ENCODE data around the gene EPB41L1.

The EPB41L1 gene

DNA sequence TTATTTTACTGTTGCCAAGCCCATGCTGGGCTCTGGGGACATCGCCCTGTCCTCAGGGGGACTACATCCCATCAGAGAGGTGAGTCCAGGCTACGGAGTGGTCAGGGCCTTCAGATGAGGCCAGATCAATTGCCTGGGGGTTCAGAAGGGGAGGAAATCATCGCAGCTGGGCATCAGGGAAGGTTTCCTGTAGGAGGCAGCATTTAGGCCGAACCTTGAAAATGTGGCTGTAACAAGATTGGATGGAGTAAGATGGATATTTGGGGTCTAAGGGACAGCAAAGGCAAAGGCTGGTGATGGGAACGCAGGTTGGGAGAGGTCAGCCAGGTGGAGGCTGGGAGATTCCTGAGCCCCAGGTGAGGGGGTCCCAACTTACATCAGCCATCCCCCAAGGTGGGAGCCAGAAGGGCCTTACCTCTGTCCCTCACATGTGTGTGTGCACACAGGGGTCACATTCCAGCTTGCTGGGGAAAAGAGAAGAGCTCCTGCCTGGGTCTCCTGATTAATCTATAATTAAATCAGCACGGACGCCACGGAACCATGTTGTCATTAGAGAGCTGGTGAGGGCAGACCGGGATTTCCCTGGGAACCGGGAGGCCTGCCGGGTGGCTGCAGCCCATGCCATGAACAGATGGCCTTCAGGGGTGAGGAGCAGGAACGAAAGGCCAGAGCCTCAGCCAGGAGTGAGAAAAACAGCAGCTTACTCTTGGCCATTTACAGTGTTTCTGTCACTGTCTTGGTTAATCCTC, 121.1 kb downstream of the EPB41L1 start:
- WGBS (ENCODE audit: extremely low coverage, insufficient coverage, low lambda C conversion rate) = no CpG with 5 or more reads among the region's 12 CpGs
- Histone ChIP-seq H3K27me3 (ENCODE audit: insufficient read depth, low read length, poor library complexity) (no peaks in the 10 kb centered on the region), H2BK120ac (ENCODE audit: low read depth, low read length) (no peak overlapping the region)

DNA sequence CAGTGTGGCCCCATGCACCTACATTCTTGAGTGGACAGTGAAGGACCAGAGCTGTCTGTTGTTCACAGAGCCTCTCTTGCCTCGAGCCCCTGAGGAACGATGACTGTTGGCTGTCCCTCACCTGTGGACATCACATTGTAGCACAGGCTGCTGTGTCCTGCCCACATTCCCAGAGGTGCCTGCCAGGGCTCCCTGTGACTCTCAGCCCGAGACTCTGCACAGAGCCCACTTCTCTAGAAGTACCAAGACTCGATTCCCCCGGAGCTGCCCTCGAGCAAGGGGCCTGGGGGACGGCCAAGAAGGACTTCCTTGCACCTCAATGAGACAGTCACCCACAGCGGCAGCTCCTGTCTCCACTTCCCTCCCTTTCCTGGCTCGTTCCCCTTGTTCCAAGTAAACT, 123.0 kb downstream of the EPB41L1 start:
- no peak for DNase-seq
- H3K4me1 ChIP-seq (ENCODE audit: control insufficient read depth, low read depth, low read length) = no peaks in the 10 kb centered on the region
- no CpG with 5 or more reads among the region's 9 CpGs for WGBS (ENCODE audit: extremely low coverage, insufficient coverage, low lambda C conversion rate)

More for the DNA sequence above, 121.1 kb downstream of the EPB41L1 start:
- H3K27ac ChIP-seq (ENCODE audit: low read depth, low read length) = no peak overlapping the region
- no peak overlapping the region for H3K9ac ChIP-seq (ENCODE audit: low read length)
- no peak overlapping the region for H3K4ac ChIP-seq (ENCODE audit: low read depth, low read length)
- H3K79me2 ChIP-seq (ENCODE audit: control insufficient read depth, insufficient read depth, low read length) = no peaks in the 10 kb centered on the region
- H2BK15ac ChIP-seq (replicated peaks; ENCODE audit: low read depth) = no peak overlapping the region
- no peak overlapping the region for H3K18ac ChIP-seq (ENCODE audit: low read length)
- no peak overlapping the region for H3K4me2 ChIP-seq (ENCODE audit: low read length)
- H2AK5ac ChIP-seq (ENCODE audit: low read length) = no peak overlapping the region
- no peak overlapping the region for H4K5ac ChIP-seq (ENCODE audit: low read length)
- no peaks in the 10 kb centered on the region for H3K4me1 ChIP-seq (ENCODE audit: control insufficient read depth, low read depth, low read length)
- no peak for DNase-seq
- H3K79me1 ChIP-seq (ENCODE audit: low read length) = no peaks in the 10 kb centered on the region
- no peaks in the 10 kb centered on the region for H3K36me3 ChIP-seq (ENCODE audit: control insufficient read depth, insufficient read depth, low read length)
- no peak overlapping the region for H3K4me3 ChIP-seq (ENCODE audit: low read length)
- no peak overlapping the region for H3K56ac ChIP-seq (ENCODE audit: low read length)
- no peak overlapping the region for H4K8ac ChIP-seq (ENCODE audit: low read depth, low read length)
- H3K23ac ChIP-seq (ENCODE audit: low read length) = no peak overlapping the region
- H2BK5ac ChIP-seq (ENCODE audit: low read length) = no peak overlapping the region

DNA sequence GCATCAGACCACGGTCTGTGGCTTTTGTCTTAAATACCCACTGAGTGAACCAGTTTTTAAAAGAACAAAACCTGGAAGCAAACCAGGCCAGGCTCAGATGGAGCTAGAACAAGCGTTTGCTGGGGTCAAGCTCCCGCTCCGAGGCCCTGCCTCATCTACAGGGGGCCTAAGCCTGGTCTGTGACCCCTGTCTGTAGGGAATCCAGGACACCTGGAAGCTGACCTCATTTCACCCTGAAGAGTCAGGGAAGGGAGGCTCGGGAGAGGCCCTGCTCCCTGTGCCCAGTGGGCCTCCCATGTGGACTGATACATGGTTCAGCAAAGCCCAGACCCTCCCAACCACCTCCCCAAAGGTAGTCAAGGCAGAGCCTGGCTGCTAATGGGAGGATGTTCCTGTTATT, 124.8 kb downstream of the EPB41L1 start:
- DNase-seq = no peak
- no peak overlapping the region for H3K27ac ChIP-seq (ENCODE audit: low read depth, low read length)
- H3K9ac ChIP-seq (ENCODE audit: low read length) = no peak overlapping the region
- no peak overlapping the region for H3K4me3 ChIP-seq (ENCODE audit: low read length)
- no peak overlapping the region for H3K23ac ChIP-seq (ENCODE audit: low read length)
- no peak overlapping the region for H2BK120ac ChIP-seq (ENCODE audit: low read depth, low read length)
- H3K18ac ChIP-seq (ENCODE audit: low read length) = no peak overlapping the region
- H3K79me1 ChIP-seq (ENCODE audit: low read length) = no peaks in the 10 kb centered on the region
- H4K5ac ChIP-seq (ENCODE audit: low read length) = no peak overlapping the region
- no peak overlapping the region for H3K56ac ChIP-seq (ENCODE audit: low read length)
- H3K4me2 ChIP-seq (ENCODE audit: low read length) = no peak overlapping the region
- no peaks in the 10 kb centered on the region for H3K36me3 ChIP-seq (ENCODE audit: control insufficient read depth, insufficient read depth, low read length)
- H2BK5ac ChIP-seq (ENCODE audit: low read length) = no peak overlapping the region
- no peaks in the 10 kb centered on the region for H3K27me3 ChIP-seq (ENCODE audit: insufficient read depth, low read length, poor library complexity)
- no peak overlapping the region for H2AK5ac ChIP-seq (ENCODE audit: low read length)
- no peak overlapping the region for H3K4ac ChIP-seq (ENCODE audit: low read depth, low read length)
- no peaks in the 10 kb centered on the region for H3K4me1 ChIP-seq (ENCODE audit: control insufficient read depth, low read depth, low read length)
- no peak overlapping the region for H4K8ac ChIP-seq (ENCODE audit: low read depth, low read length)
- no CpG with 5 or more reads among the region's 5 CpGs for WGBS (ENCODE audit: extremely low coverage, insufficient coverage, low lambda C conversion rate)
- no peak overlapping the region for H2BK15ac ChIP-seq (replicated peaks; ENCODE audit: low read depth)
- H3K79me2 ChIP-seq (ENCODE audit: control insufficient read depth, insufficient read depth, low read length) = no peaks in the 10 kb centered on the region

More for the DNA sequence above, 123.0 kb downstream of the EPB41L1 start:
- Histone ChIP-seq H4K8ac (ENCODE audit: low read depth, low read length) (no peak overlapping the region), H2BK15ac (replicated peaks; ENCODE audit: low read depth) (no peak overlapping the region), H3K23ac (ENCODE audit: low read length) (no peak overlapping the region), H3K27ac (ENCODE audit: low read depth, low read length) (no peak overlapping the region), H3K56ac (ENCODE audit: low read length) (no peak overlapping the region), H2BK120ac (ENCODE audit: low read depth, low read length) (no peak overlapping the region), H4K5ac (ENCODE audit: low read length) (no peak overlapping the region), H2AK5ac (ENCODE audit: low read length) (no peak overlapping the region), H3K4me2 (ENCODE audit: low read length) (no peak overlapping the region), H3K4ac (ENCODE audit: low read depth, low read length) (no peak overlapping the region), H3K18ac (ENCODE audit: low read length) (no peak overlapping the region), H3K79me2 (ENCODE audit: control insufficient read depth, insufficient read depth, low read length) (no peaks in the 10 kb centered on the region), H3K4me3 (ENCODE audit: low read length) (no peak overlapping the region), H2BK5ac (ENCODE audit: low read length) (no peak overlapping the region), H3K9ac (ENCODE audit: low read length) (no peak overlapping the region), H3K36me3 (ENCODE audit: control insufficient read depth, insufficient read depth, low read length) (no peaks in the 10 kb centered on the region), H3K79me1 (ENCODE audit: low read length) (no peaks in the 10 kb centered on the region), H3K27me3 (ENCODE audit: insufficient read depth, low read length, poor library complexity) (no peaks in the 10 kb centered on the region)

DNA sequence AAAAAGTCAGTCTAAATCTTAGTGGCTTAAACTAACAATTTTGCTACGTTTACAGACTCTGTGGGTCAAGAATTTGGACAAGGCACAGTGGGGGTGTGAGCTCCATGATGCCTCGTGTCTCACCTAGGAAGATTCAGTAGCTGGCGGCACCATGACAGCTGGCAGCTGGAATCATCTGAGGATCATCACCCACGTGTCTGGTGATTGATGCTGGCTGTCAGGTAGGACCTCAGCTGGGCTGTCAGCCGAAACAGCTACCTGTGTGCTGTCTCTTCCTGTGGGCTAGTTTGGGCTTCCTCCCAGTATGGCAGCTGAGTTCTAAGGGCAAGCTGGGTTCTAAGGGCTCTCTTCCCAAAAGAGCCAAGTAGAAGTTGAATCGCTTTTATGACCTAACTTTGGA, 125.2 kb downstream of the EPB41L1 start:
- H2BK15ac ChIP-seq (replicated peaks; ENCODE audit: low read depth) = no peak overlapping the region
- H3K36me3 ChIP-seq (ENCODE audit: control insufficient read depth, insufficient read depth, low read length) = no peaks in the 10 kb centered on the region
- H3K27ac ChIP-seq (ENCODE audit: low read depth, low read length) = no peak overlapping the region
- H2BK120ac ChIP-seq (ENCODE audit: low read depth, low read length) = no peak overlapping the region
- no peaks in the 10 kb centered on the region for H3K4me1 ChIP-seq (ENCODE audit: control insufficient read depth, low read depth, low read length)
- H3K9ac ChIP-seq (ENCODE audit: low read length) = no peak overlapping the region
- no peaks in the 10 kb centered on the region for H3K27me3 ChIP-seq (ENCODE audit: insufficient read depth, low read length, poor library complexity)
- WGBS (ENCODE audit: extremely low coverage, insufficient coverage, low lambda C conversion rate) = no CpG with 5 or more reads among the region's 6 CpGs
- no peak overlapping the region for H4K5ac ChIP-seq (ENCODE audit: low read length)
- no peak overlapping the region for H3K4me2 ChIP-seq (ENCODE audit: low read length)
- no peaks in the 10 kb centered on the region for H3K79me1 ChIP-seq (ENCODE audit: low read length)
- H3K18ac ChIP-seq (ENCODE audit: low read length) = no peak overlapping the region
- H2AK5ac ChIP-seq (ENCODE audit: low read length) = no peak overlapping the region
- H3K79me2 ChIP-seq (ENCODE audit: control insufficient read depth, insufficient read depth, low read length) = no peaks in the 10 kb centered on the region
- no peak overlapping the region for H2BK5ac ChIP-seq (ENCODE audit: low read length)
- no peak for DNase-seq
- no peak overlapping the region for H4K8ac ChIP-seq (ENCODE audit: low read depth, low read length)
- H3K23ac ChIP-seq (ENCODE audit: low read length) = no peak overlapping the region
- H3K4ac ChIP-seq (ENCODE audit: low read depth, low read length) = no peak overlapping the region
- no peak overlapping the region for H3K56ac ChIP-seq (ENCODE audit: low read length)
- no peak overlapping the region for H3K4me3 ChIP-seq (ENCODE audit: low read length)

DNA sequence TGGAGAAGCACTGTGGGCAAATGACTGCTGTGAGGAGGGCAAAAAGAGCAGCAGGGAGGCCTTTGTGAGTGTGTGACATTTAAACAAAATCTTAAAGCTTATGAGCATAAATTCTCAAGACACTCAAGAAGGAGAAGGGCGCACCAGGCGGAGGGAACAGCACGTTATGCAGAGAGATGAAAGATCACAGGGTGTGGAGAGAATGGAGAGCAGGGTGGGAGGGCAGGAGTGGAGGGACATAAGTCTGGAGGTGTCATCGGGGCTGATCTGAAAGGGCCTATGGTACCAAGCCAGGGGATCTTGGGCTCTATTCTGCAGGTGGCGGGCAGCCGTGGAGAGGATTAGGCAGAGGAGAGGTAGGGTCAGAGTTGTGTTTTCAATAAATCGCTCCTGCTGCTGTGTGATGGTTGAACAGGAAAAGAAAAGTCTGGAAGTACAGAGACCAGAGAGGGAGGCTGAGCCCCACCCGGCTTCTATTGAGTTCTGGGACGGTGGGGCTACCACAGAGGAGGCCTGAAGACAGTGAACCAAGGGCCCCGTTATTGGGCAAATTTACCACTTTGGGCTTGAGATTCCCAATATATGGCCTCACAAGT, 127.3 kb downstream of the EPB41L1 start:
- no CpG with 5 or more reads among the region's 10 CpGs for WGBS (ENCODE audit: extremely low coverage, insufficient coverage, low lambda C conversion rate)

More for the DNA sequence above, 127.3 kb downstream of the EPB41L1 start:
- Histone ChIP-seq H3K18ac (ENCODE audit: low read length) (no peak overlapping the region), H4K5ac (ENCODE audit: low read length) (no peak overlapping the region), H2AK5ac (ENCODE audit: low read length) (no peak overlapping the region), H3K79me1 (ENCODE audit: low read length) (no peaks in the 10 kb centered on the region), H3K4me1 (ENCODE audit: control insufficient read depth, low read depth, low read length) (no peaks in the 10 kb centered on the region), H3K36me3 (ENCODE audit: control insufficient read depth, insufficient read depth, low read length) (no peaks in the 10 kb centered on the region), H4K8ac (ENCODE audit: low read depth, low read length) (no peak overlapping the region), H3K79me2 (ENCODE audit: control insufficient read depth, insufficient read depth, low read length) (no peaks in the 10 kb centered on the region), H2BK15ac (replicated peaks; ENCODE audit: low read depth) (no peak overlapping the region), H3K23ac (ENCODE audit: low read length) (no peak overlapping the region), H3K27ac (ENCODE audit: low read depth, low read length) (no peak overlapping the region), H2BK120ac (ENCODE audit: low read depth, low read length) (no peak overlapping the region), H3K9ac (ENCODE audit: low read length) (no peak overlapping the region), H3K4me3 (ENCODE audit: low read length) (no peak overlapping the region), H3K27me3 (ENCODE audit: insufficient read depth, low read length, poor library complexity) (no peaks in the 10 kb centered on the region), H2BK5ac (ENCODE audit: low read length) (no peak overlapping the region), H3K56ac (ENCODE audit: low read length) (no peak overlapping the region), H3K4me2 (ENCODE audit: low read length) (no peak overlapping the region), H3K4ac (ENCODE audit: low read depth, low read length) (no peak overlapping the region)
- DNase-seq = no peak

All from mesendoderm (in vitro differentiated cells).